ENCODE results near the gene CCDC83.
"Not testable (repeated sequence)": the region's sequence is repeated elsewhere in the genome, so short reads cannot be mapped to it uniquely, and the experiment has no call there.

Gene CCDC83

GRCh38 chr11:85889676-85890579 lies 34.7 kb downstream of the CCDC83 start:
- no peak for DNase-seq

GRCh38 chr11:85893395-85893794 lies 38.2 kb downstream of the CCDC83 start:
- no peak for DNase-seq

- DNase-seq = no peak
These were observed 41.7 kb downstream of the CCDC83 start for GRCh38 chr11:85896876-85897275.

- no peak for DNase-seq
These were observed 43.3 kb downstream of the CCDC83 start for GRCh38 chr11:85898456-85898855.

- DNase-seq = no peak
These were observed 47.2 kb downstream of the CCDC83 start for GRCh38 chr11:85902353-85902752.

GRCh38 chr11:85903406-85903805 lies 48.2 kb downstream of the CCDC83 start:
- no peak for DNase-seq

- DNase-seq = no peak
These were observed 48.6 kb downstream of the CCDC83 start for GRCh38 chr11:85903811-85904210.

- no peak for DNase-seq
These were observed 57.2 kb downstream of the CCDC83 start for GRCh38 chr11:85912414-85912813.

- DNase-seq = no peak
These were observed 58.3 kb downstream of the CCDC83 start for GRCh38 chr11:85913513-85913912.

GRCh38 chr11:85914425-85914824 lies 59.2 kb downstream of the CCDC83 start:
- DNase-seq = no peak

GRCh38 chr11:85918910-85919794 lies 64.0 kb downstream of the CCDC83 start:
- DNase-seq = no peak

GRCh38 chr11:85922367-85922766 lies 67.2 kb downstream of the CCDC83 start:
- no peak for DNase-seq

GRCh38 chr11:85923455-85923854 lies 68.3 kb downstream of the CCDC83 start:
- DNase-seq = no peak

GRCh38 chr11:85926653-85927214 lies 71.6 kb downstream of the CCDC83 start:
- not testable (repeated sequence) for DNase-seq

GRCh38 chr11:85930879-85931366 lies 75.7 kb downstream of the CCDC83 start:
- DNase-seq = no peak

- no peak for DNase-seq
These were observed 79.5 kb downstream of the CCDC83 start for GRCh38 chr11:85934596-85935169.

- DNase-seq = no peak
These were observed 80.6 kb downstream of the CCDC83 start for GRCh38 chr11:85935751-85936150.

- no peak for DNase-seq
These were observed 82.7 kb downstream of the CCDC83 start for GRCh38 chr11:85937835-85938234.

GRCh38 chr11:85939099-85940015 lies 84.2 kb downstream of the CCDC83 start:
- no peak for DNase-seq

GRCh38 chr11:85941380-85941973 lies 86.3 kb downstream of the CCDC83 start:
- peak; percentile 42 for DNase-seq

GRCh38 chr11:85945296-85945695 lies 90.1 kb downstream of the CCDC83 start:
- DNase-seq = no peak

Measured in DMS79 treated with DMSO at 0.1 percent for 48 hours (cell line).